MM.1S (cell line): ENCODE measurements around the gene HS1BP3.

Experiments
- CTCF ChIP-seq: fragments of 300-600 bp; sonication (generic); IDR thresholded peaks from 2 replicates; pipeline ENCODE4 v1.5.1; 2016; ENCODE audit warnings: antibody characterized with exemption, low read length, mixed read lengths
- EZH2 ChIP-seq: fragments of 300-600 bp; sonication (generic); optimal IDR thresholded peaks from 2 replicates; pipeline ENCODE3; 2017; ENCODE audit warnings: low read depth, mild to moderate bottlenecking, antibody characterized with exemption, low read length, mixed read lengths

GRCh38 chr2:20580690-20581437 lies 70.0 kb downstream of the HS1BP3 start:
- TF ChIP-seq EZH2 = no peak
- TF ChIP-seq CTCF = no peak
